Peyer's patch (tissue), 4 donors: ENCODE measurements around the gene MILR1. TPM values are rescaled to one million over a fixed set of nuclear protein-coding genes. Genes with fewer than 3 reads are reported as not detected.
"Not testable (repeated sequence)": the region's sequence is repeated elsewhere in the genome, so short reads cannot be mapped to it uniquely, and the experiment has no call there.

Source experiments
- DNase-seq, 3 donors: peaks; one replicate each; pipeline ENCODE4 v3.0.0-alpha.2; 2017 to 2019
- H3K27ac ChIP-seq, 4 donors: fragments of 200-600 bp; sonication (generic); one replicate each; pipeline ENCODE4 v1.5.1; 2016 to 2019
- H3K27me3 ChIP-seq, 2 donors: fragments of 200-600 bp; sonication (generic); one replicate each; pipeline ENCODE4 v1.5.1; 2019
- H3K36me3 ChIP-seq, 3 donors: fragments of 200-600 bp; sonication (generic); one replicate each; pipeline ENCODE4 v1.5.1; 2016 to 2019
- H3K4me1 ChIP-seq, 4 donors: fragments of 200-600 bp; sonication (generic); one replicate each; pipeline ENCODE4 v1.5.1; 2016 to 2019
- H3K4me3 ChIP-seq, 4 donors: fragments of 200-600 bp; sonication (generic); 1 replicate in 3 of 4; 2 replicates in 1 of 4; pipeline ENCODE4 v1.5.1; 2016 to 2019; ENCODE audit warnings: mild to moderate bottlenecking in 1 of 4
- H3K9me3 ChIP-seq, 4 donors: fragments of 200-600 bp; sonication (generic); one replicate each; pipeline ENCODE4 v1.5.1; 2016 to 2019; ENCODE audit warnings: mild to moderate bottlenecking in 1 of 4
- POLR2A ChIP-seq, 2 donors: fragments of 450-650 bp; IDR thresholded peaks; one replicate each; pipeline ENCODE4 v1.5.1; 2017; ENCODE audit warnings: antibody characterized with exemption in 2 of 2, mild to moderate bottlenecking in 2 of 2, moderate library complexity in 2 of 2
- total RNA-seq, 4 donors: library from RNA; depleted of rRNA; stranded (reverse); fragments of >200 nt; gene quantifications; one replicate each; pipeline ENCODE4 v1.1.0, GENCODE V29; 2016
- TF ChIP-seq, protein P1 (sequence below), 6 experiments: fragments of 450-650 bp in 4 of 6; fragments of 200-600 bp in 2 of 6; sonication (generic) in 1 of 6; IDR thresholded peaks; one replicate each; pipeline ENCODE4 v1.5.1; 2017 to 2019; ENCODE audit warnings: antibody characterized with exemption in 6 of 6, mild to moderate bottlenecking in 3 of 6, moderate library complexity in 1 of 6

The MILR1 gene
- total RNA-seq, 4 donors from 2014 or later, result 3.3 to 10.7 (median 5.6) TPM; not detected in 1

DNA sequence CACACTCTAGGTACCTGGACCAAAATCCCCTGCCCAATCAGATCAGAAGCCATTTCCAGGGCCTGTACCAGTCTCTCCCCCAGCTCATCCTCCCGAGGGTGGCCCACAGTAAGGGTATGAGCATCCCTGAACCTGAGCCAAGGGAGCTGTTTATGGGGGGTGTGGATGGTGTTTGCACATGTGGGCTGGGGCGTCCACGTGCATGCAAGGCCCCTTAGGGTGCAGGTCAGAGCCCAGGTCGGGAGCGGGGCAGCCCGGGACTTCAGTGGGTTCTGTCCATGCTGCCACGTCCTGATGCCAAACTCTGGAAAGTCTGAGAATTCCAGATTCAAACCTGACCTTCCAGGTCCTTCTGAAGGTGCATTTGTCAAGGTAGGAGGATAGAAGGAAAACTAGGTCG is 9.8 kb downstream of the MILR1 start:
- Histone ChIP-seq H3K27me3 (no peaks in the 10 kb centered on the region), H3K9me3 (no peaks in the 10 kb centered on the region), H3K27ac (no peak overlapping the region), H3K4me3 (no peak overlapping the region), H3K36me3 (no peaks in the 10 kb centered on the region), H3K4me1 (peaks cover 0 to 6% (median 2%) of the 10 kb centered on the region in 4 donors)
- no peak for DNase-seq
- no peak for TF ChIP-seq POLR2A (IDR thresholded peaks at IDR 0.05)
- TF ChIP-seq, protein P1, sequence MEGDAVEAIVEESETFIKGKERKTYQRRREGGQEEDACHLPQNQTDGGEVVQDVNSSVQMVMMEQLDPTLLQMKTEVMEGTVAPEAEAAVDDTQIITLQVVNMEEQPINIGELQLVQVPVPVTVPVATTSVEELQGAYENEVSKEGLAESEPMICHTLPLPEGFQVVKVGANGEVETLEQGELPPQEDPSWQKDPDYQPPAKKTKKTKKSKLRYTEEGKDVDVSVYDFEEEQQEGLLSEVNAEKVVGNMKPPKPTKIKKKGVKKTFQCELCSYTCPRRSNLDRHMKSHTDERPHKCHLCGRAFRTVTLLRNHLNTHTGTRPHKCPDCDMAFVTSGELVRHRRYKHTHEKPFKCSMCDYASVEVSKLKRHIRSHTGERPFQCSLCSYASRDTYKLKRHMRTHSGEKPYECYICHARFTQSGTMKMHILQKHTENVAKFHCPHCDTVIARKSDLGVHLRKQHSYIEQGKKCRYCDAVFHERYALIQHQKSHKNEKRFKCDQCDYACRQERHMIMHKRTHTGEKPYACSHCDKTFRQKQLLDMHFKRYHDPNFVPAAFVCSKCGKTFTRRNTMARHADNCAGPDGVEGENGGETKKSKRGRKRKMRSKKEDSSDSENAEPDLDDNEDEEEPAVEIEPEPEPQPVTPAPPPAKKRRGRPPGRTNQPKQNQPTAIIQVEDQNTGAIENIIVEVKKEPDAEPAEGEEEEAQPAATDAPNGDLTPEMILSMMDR (IDR thresholded peaks at IDR 0.05), result no peak

GRCh38 chr17:64459284-64459747 is 10.4 kb downstream of the MILR1 start:
- Histone ChIP-seq H3K27me3 (no peaks in the 10 kb centered on the region), H3K9me3 (no peaks in the 10 kb centered on the region), H3K27ac (no peak overlapping the region), H3K4me1 (peaks cover 0 to 6% (median 2%) of the 10 kb centered on the region in 4 donors), H3K36me3 (no peaks in the 10 kb centered on the region), H3K4me3 (no peak overlapping the region)
- no peak for DNase-seq
- TF ChIP-seq POLR2A (IDR thresholded peaks at IDR 0.05), result no peak
- TF ChIP-seq, protein P1 (IDR thresholded peaks at IDR 0.05), result no peak

- H3K4me1 ChIP-seq, DNase-seq, H3K9me3 ChIP-seq, H3K4me3 ChIP-seq, H3K36me3 ChIP-seq, H3K27ac ChIP-seq, H3K27me3 ChIP-seq: not testable (repeated sequence)
These were observed 10.9 kb downstream of the MILR1 start for GRCh38 chr17:64459818-64460217.

DNA sequence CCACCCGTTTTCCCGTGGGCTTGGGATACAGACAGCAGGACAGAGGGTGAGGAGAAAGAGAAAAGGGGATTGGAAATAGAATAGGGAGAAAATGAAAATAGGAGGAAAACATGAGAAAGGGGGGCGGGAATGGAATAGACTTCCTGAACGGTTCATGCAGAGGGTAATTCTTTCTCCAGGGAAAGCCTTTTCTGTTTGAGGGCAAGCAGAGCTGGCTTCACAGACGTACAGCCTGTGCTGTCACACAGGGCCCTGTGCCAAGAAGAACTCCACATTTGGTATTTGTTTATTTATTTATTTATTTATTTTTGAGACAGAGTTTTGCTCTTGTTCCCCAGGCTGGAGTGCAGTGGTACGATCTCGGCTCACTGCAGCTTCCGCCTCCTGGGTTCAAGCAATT is 12.0 kb downstream of the MILR1 start:
- H3K4me3 ChIP-seq, result no peak overlapping the region
- no peak for DNase-seq
- H3K9me3 ChIP-seq, result no peaks in the 10 kb centered on the region
- H3K27ac ChIP-seq, result no peak overlapping the region
- TF ChIP-seq, protein P1 (IDR thresholded peaks at IDR 0.05), result no peak
- no peak for TF ChIP-seq POLR2A (IDR thresholded peaks at IDR 0.05)
- no peaks in the 10 kb centered on the region for H3K36me3 ChIP-seq
- no peaks in the 10 kb centered on the region for H3K27me3 ChIP-seq
- H3K4me1 ChIP-seq, result peaks cover 0 to 6% (median 2%) of the 10 kb centered on the region in 4 donors

DNA sequence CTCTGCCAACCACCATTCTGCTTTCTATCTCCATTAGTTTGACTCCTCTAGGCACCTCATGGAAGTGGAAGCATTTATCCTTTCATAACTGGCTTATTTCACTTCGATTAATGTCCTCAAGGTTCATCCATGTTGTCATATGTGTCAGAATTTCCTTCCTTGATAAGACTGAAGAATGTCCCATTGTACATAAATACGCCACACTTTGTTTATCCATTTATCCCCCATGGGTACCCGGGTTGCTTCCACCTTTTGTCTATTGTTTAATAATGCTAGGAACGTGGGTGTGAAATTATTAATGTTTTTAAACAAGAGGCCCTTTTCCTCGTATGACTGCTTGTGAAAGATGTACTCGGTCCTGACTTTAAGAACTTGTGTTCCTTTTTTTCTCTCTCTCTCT is 12.9 kb downstream of the MILR1 start:
- TF ChIP-seq POLR2A (IDR thresholded peaks at IDR 0.05), result no peak
- TF ChIP-seq, protein P1 (IDR thresholded peaks at IDR 0.05), result no peak
- DNase-seq, result no peak
- no peaks in the 10 kb centered on the region for H3K9me3 ChIP-seq
- H3K4me3 ChIP-seq, result no peak overlapping the region
- no peaks in the 10 kb centered on the region for H3K27me3 ChIP-seq
- H3K4me1 ChIP-seq, result peaks cover 0 to 6% (median under 1%) of the 10 kb centered on the region in 4 donors
- no peaks in the 10 kb centered on the region for H3K36me3 ChIP-seq
- H3K27ac ChIP-seq, result no peak overlapping the region

GRCh38 chr17:64466019-64466735 is 17.3 kb downstream of the MILR1 start:
- H3K9me3 ChIP-seq, result no peaks in the 10 kb centered on the region
- no peaks in the 10 kb centered on the region for H3K27me3 ChIP-seq
- TF ChIP-seq, protein P1 (IDR thresholded peaks at IDR 0.05), result no peak
- TF ChIP-seq POLR2A (IDR thresholded peaks at IDR 0.05), result no peak
- H3K4me1 ChIP-seq, result no peaks in the 10 kb centered on the region
- H3K27ac ChIP-seq, result no peak overlapping the region
- H3K36me3 ChIP-seq, result no peaks in the 10 kb centered on the region
- no peak for DNase-seq
- no peak overlapping the region for H3K4me3 ChIP-seq

DNA sequence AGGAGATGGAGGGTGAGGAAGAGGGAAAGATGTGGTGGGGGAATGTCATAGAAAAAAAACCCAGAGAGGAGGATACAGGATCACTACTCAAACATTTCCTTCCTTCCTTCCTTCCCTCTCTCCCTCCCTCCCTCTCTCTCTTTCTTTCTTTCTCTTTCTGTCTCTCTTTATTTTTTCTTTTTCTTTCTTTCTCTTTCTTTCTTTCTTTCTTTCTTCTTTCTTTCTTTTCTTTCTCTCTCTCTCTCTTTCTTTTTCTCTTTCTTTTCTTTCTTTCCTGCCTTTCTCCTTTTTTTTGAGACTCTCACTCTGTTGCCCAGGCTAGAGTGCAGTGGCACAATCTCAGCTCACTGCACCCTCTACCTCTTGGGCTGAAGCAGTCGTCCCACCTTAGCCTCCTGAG is 17.9 kb downstream of the MILR1 start:
- not testable (repeated sequence) for H3K27me3 ChIP-seq, H3K9me3 ChIP-seq, H3K27ac ChIP-seq, H3K4me1 ChIP-seq, DNase-seq, H3K4me3 ChIP-seq, H3K36me3 ChIP-seq
